GM18505 (cell line): ENCODE measurements around the gene NUP210.

Source experiments
- ATAC-seq: cut with Tn5 transposase; IDR thresholded peaks from one replicate; pipeline ENCODE4 v1.9.1; 2021; ENCODE audit not compliant: unreplicated experiment
- POLR2A ChIP-seq: IDR thresholded peaks from 4 replicates; pipeline ENCODE4 v1.6.1; 2011; ENCODE audit warnings: borderline replicate concordance; ENCODE audit not compliant: insufficient read depth, insufficient read length; ENCODE audit errors: extremely low read depth

The NUP210 gene

GRCh38 chr3:13420045-13420830 lies at the start of gene NUP210:
NUP210 (minus strand) TSS chr3:13420322; CDS start chr3:13420226, 96 bp downstream.
- peak; percentile 60 for ATAC-seq
- TF ChIP-seq POLR2A, result peak; percentile 60

DNA sequence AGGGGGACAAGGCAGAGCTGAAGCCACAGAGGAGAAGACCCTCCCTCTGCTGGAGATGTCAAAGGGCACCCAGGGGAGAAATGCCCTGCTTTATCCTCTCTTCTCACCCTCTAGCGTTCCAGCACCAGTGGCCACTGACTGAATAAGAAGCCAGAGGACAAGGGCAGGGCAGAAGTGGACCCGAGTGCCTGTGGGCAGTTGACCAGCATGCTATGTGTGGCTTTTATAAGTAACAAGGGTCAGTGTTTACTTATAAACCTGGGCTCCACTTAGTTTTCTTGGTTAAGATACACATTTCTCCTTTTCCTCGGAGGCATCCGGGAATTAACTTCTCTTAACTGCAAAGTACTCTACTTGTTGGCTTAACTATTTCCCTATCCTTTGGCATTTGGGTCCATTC lies 46.7 kb upstream of the NUP210 start:
- ATAC-seq, result no peak
- TF ChIP-seq POLR2A, result no peak

DNA sequence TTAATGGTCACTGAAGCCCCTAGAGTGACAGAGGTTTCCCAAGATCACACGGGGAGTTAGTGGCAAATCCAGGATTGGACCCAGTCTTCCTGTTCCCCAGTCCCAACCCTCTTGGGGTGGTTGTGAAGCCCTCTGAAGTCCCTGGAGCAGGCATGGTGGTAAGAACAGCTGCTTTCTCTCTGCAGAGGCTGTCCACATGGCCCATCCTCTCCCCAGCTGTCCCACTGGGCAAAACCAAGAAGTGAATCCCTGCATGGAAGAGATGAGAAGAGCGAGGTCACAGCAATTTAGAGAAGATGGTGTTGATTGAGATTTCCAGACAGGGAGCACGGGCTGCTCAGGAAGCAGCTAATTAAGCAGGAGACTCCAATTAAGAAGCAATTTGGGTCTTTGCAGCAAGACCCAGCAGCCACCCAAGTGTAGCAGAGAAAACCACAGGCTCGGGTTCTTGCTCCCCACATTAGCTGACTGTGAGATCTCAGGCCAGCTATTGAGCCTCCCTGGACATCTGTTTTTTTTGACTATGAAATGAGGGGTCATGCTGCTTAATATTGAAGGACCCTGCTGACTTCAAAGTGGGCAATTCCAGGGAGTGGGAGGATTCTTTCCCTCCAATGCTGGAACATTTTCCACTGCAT lies 45.2 kb upstream of the NUP210 start:
- no peak for TF ChIP-seq POLR2A
- ATAC-seq, result no peak

DNA sequence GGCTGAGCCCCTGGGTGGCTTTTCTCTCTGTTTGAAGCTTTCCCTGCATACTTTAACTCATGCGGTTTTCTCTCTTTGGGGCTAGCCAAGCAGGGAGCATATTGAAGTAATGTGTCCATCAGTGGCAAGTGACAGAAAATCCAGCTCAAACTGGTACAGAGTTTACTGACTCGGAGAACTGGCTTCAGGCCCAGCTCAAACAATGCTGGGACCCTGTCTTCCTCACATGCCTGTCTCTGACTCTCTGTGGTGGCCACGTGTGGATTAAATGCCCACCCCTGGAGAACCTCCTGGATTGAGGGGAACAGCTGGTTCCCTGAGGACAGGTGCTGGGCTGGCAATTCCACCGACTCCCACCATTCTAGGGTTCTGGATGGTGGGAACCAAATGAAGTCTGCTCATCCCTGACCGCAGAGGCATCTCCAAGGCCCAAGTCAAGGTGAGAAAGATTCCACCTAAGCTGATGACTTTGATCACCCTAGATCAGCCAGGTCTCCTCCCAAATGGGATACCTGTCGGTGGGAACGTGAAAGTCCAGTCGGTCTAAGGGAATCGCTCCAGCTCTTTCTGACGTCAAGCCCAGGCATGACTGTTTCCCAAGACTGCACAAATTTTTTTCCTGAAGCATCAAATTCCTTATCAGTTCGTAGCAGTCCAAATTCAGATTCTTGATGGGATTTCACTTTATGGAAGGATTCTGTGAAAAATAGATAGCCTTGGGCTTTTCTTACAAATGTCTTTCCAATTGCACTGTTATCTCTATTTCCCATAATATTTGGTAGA lies 43.7 kb upstream of the NUP210 start:
- no peak for ATAC-seq
- TF ChIP-seq POLR2A, result no peak

DNA sequence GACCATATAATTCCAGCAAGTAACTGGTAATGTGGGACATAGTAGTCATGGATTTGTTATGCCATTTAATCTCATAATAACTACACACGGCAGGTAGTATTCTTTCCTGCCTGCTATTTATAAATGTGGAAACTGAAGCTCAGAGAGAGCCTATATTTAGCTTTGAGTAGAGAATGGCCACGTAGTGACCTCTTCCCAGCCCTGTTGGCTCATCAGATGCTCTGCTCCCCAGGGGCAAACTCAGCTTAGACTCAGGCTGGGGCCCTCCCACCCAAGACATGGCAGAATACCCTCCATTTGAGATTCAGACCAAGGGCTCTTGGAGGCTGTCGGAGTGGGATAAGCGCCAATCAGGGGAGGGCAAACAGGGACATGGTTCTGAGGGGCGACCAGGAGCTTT lies 42.7 kb upstream of the NUP210 start:
- no peak for ATAC-seq
- TF ChIP-seq POLR2A, result no peak

GRCh38 chr3:13462125-13462629 lies 42.1 kb upstream of the NUP210 start:
- ATAC-seq, result no peak
- no peak for TF ChIP-seq POLR2A

GRCh38 chr3:13461169-13462124 lies 41.3 kb upstream of the NUP210 start:
- ATAC-seq, result no peak

GRCh38 chr3:13460341-13460736 lies 40.2 kb upstream of the NUP210 start:
- TF ChIP-seq POLR2A, result no peak
- ATAC-seq, result no peak

More at GRCh38 chr3:13461169-13462124, 41.3 kb upstream of the NUP210 start:
- TF ChIP-seq POLR2A, result no peak

GRCh38 chr3:13459605-13460340 lies 39.7 kb upstream of the NUP210 start:
- no peak for ATAC-seq
- TF ChIP-seq POLR2A, result no peak

DNA sequence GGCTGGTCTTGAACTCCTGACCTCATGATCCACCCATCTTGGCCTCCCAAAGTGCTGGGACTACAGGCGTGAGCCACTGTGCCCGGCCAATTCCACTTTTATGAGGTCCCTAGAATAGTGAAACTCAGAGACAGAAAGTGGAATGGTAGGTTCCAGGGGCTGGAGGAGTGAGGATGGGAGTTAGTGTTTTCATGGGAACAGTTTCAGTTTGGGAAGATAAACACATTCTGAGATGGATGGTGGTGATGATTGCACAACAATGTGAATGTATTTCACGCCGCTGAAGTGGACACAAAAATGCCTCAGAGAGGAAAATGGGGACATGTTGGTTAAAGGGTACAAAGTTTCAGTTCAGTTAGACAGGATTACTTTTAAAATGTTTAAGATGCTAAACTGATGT lies 37.5 kb upstream of the NUP210 start:
- ATAC-seq, result no peak
- no peak for TF ChIP-seq POLR2A

GRCh38 chr3:13455644-13456043 lies 35.5 kb upstream of the NUP210 start:
- TF ChIP-seq POLR2A, result no peak
- ATAC-seq, result no peak
